NOMO-1 treated with dmso at 0.1 percent for 144 hours (cell line): Measurements from ENCODE around the gene SLC9A9.
"Not testable (repeated sequence)": the region's sequence is repeated elsewhere in the genome, so short reads cannot be mapped to it uniquely, and the experiment has no call there.

ENCODE experiments used
- DNase-seq: peaks from one replicate; lab custom pipeline; 2025; ENCODE audit not compliant: unreplicated experiment; lab: John Stamatoyannopoulos, UW

Gene SLC9A9

DNA sequence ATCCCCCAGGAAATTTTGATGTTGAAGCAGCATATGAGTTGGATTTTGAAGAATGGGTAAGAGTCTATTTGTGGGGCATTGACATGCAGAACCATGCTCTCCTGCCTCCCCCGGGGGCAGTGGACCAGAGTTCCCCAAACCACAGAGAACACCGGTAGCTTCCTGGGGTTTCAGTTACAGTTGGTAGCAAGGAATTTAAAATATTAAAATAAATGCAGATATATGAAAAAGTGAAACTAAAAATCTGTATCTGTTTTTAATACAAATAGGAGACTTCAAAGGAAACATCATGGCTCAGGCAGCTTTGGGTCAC, 37.4 kb downstream of the SLC9A9 start:
- DNase-seq, result no peak

DNA sequence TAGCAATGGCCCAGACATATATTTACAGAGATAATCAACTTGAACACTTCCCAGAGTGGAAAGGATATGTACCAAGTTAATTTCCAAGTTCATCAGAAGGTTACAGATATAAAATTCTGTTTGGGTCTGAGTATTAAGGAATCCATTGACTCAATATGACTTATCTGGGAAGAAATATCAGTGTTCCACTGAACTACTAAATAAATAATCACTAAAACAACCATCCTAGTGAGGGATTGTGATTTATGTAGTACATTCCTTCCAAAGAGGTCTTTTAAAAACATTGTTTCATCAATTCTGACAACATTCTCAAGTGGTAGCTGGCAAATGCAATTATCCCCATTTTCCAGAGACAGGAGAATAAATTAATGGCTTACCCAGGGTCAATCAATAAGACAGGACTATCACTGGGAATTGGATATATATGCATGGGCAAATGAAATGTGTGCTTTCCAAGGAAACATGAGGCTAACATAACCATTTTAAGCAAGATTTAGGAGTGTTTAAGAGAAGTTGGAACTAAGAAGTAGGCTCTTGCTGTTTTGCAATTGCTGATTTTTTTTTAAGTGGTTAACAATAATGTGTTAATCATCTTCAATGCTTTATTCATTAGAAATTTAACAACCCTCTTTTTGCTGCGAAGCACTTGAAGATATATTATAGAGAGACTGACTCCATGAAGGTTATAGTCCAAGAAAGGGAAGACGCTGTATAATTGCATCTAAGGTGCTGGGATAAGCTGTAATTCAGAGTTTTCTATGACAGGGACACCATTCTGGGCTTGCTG, 37.9 kb downstream of the SLC9A9 start:
- DNase-seq, result no peak

DNA sequence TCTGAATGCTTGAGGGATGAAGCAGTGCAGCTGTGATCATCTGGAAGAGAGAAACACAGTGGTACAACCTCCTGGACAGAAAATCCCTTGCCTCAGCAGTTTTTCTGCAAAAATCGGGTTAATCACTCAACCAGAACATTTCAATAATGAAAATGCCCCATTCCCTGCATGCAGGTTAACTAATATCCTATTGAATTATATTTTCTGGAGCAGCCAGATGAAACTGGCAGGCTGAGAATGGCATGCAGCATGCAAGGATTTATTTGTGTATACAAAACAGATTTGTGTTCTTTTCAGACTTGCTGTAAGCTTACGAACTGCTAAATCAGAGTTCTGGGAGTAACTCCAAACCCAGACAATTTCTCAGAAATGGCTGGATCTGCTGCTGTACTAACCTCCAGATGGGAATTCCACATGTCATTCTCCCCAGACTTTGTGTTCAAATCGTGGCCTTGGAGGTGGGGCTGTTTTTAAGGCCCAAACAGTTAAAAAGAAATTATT, 39.1 kb downstream of the SLC9A9 start:
- DNase-seq, result no peak

DNA sequence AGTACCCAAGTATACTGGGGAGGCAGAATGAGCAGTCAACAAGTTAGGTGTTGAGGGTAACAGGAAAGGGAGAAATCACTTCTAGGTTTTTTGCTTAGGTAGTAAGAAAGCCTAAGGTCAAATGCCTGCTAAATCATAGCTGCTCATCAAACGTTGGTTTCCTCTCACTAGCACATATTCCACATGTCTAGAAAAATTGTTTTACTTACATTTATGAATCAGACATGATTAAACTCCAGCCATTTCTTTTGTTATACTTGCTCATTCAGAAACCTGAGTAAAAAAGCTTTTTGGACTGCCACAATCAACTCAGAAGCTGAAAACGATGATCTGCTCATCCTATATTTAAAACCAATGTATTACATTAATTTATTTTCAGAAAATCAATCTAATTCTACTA, 40.2 kb downstream of the SLC9A9 start:
- no peak for DNase-seq

DNA sequence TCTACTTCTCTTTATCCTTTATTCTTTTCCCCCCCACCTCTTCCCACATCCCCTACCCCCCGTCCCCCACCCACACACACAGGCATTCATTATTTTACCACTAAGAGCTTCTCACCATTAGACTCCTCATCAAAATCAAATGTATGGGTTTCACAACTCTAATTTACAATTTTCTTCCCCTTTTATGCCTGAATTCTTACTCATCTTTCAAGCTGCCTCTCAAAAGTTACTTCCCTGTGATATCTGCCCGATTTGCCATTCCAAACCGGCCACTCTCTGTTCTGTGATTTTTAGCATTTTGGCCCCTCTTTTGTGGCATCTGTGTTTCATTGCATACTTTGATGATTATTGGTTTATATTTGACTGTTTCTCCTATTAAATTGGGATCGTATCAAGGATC, 42.2 kb downstream of the SLC9A9 start:
- peak; percentile 89 for DNase-seq

DNA sequence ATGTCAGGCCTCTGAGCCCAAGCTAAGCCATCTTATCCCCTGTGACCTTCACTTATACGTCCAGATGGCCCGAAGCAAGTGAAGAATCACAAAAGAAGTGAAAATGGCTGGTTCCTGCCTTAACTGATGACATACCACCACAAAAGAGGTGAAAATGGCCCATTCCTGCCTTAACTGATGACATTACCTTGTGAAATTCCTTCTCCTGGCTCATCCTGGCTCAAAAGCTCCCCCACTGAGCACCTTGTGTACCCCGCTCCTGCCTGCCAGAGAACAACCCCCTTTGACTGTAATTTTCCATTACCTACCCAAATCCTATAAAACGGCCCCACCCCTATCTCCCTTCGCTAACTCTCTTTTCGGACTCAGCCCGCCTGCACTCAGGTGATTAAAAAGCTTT, 42.8 kb downstream of the SLC9A9 start:
- DNase-seq, result not testable (repeated sequence)

DNA sequence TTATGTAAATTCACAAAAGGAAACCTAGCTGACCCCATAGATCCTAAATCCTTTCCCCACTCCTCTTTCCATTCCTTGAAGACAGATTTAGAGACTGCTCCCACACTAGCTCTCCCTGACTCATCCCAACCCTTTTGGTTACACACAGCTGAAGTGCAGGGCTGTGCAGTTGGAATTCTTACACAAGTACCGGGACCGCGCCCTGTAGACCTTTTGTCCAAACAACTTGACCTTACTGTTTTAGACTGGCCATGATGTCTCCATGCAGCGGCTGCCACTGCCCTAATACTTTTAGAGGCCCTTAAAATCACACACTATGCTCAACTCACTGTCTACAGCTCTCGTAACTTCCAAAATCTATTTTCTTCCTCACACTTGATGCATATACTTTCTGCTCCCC, 47.2 kb downstream of the SLC9A9 start:
- DNase-seq, result not testable (repeated sequence)

DNA sequence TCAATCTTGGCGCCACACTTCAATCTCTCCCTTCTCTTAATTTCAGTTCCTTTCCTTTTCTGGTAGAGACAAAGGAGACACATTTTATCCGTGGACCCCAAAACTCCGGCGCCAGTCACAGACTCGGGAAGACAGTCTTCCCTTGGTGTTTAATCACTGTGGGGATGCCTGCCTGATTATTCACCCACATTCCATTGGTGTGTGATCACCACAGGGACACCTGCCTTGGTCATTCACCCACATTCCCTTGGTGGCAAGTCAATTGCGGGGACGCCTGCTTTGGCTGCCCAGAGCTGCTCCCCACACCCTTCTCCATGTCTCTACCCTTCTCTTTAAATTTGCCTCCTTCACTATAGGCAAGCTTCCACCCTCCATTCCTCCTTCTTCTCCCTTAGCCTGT, 50.1 kb downstream of the SLC9A9 start:
- DNase-seq, result not testable (repeated sequence)

DNA sequence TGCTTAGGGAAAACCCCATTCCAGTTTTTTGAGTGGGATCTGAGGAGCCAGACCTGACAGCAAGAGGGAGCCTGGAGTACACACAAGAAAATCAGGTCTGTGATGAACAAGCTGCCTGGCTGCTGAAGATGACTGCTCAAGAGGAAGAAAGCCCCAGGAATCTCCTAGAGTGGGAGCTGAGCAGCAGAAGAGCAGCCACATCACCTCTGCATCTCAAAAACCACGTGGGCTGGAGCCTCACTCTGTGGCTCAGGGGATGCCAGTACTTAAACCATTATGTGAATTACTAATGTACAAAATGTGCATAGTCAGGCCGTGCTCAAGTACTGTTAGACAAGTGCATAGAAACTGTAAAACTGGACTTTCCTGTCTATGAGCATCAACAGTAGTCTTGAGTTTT, 52.4 kb downstream of the SLC9A9 start:
- no peak for DNase-seq

DNA sequence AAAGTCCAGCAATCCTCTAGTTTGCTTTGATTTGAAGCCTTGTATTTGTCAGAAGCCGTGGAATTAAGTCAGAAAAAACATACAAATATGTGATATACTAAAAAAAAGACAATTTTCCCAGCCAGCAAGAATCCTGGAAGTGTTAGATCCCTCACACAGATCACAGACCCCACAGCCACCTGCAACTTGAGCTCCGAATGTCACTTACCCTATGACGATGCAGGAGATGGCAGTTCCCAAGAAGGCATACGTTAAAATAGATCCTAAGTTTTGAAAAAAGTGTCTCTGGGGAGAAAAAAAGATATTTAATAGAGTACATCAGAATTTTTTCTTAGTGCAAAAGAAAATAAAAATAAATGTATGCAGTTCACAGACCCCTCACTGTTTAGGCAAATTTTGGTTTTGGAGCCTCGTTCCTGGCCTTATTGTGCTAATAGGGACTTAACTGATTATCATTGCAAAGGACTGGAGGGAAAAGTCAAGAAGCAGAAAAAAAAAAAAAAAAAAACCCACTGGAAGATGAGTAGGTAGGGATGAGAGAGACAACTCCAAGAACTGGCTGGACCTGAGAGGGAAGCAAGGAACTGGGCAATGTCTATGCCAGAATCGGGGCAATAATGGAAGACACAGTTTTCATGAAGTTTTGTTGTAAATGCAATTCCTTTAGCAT, 53.3 kb downstream of the SLC9A9 start:
- no peak for DNase-seq

DNA sequence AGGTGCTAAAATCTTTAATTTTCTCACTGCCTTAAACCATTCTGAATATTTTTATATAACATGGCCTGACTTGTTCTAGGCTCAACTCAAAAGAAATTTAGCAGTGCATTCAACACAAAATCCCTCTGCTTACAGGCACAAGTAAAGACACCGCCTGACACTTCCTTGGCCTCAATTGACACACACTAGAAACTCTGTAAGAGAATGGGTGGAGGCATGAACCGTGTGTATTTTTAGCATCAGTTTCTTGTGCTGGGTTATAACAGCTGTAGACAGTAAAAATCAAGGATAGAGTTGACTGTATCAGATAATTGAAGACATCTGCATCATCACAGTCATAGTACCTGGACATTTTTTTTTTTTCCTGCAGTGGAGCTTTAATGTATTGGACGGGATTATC, 54.3 kb downstream of the SLC9A9 start:
- DNase-seq, result no peak

DNA sequence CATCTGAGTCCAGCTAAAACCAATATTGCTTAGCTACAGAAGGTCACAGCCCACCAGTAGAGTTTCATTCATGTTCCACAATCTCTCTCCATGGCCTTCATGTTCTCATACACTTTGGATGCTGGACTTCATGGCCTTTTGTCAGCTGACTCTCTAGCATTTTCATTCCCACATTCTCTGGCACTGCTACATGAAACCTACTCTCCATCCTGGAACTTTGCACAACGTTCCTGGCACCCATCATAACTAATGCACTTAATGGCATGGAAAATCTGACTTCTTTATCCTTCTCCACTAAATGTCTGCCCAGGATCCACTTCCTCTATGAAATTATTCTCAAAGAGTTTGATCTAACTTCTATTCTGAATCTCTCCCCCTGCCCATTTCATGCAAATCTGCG, 56.9 kb downstream of the SLC9A9 start:
- no peak for DNase-seq

DNA sequence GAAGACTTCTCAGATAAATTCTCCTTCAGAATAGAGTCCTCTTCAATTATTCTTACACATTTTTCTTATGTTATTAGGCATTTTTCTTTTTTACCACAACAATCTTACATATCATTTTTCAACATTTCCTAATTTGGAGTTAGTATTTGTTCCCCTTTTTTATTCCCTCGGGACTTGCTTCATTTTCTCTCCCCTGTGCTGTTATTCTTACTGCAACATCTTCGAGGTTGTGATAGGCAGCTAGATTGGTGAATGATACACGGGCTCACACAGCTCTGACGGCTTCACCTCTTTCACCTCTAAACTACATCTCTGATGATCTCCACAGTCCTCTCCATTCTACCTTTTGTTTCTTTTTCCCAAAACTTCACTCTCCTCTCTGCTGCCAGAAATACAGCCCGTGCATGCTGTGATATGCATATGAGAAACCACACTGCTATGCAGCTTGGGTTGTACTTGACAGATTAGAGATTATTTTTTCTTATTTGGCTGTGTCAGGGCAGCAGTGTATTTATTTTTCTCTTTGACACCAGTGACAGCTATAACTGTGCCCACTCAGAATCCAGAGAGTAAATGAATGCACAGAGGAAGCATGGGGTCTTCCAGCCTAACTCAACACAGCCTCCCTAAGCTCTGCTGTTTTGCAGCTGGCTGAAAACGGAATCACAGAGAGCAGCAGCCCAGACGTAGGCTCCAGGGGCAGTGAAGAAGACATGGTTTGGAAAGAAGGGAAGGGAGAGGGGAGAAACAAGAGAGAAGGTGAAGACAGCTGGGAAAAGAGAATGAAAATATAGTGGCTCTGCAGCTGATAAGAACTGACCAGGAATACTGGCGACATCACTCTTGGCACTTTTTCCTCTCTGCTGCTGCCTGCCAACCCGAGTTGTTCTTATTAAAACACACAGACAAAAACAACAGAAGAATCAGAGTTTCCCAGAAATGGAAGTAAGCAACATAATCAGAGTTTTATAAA, 61.8 kb downstream of the SLC9A9 start:
- no peak for DNase-seq

DNA sequence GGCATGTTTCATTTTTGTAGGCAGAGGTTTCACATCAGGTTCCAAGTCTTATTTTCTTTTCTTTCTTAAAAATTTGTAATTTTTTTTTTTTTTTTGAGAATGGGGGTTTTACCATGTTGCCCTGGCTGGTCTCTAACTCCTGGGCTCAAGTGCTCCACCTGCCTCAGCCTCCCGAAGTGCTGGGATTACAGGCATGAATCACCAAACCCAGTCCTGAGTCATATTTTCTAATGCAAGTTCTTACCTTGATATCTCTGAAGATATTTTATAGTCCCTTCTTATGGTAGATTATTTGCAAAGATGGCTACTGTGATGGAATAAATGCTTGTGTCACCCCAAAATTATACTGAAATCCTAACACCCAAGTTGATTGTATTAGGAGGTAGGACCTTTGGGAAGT, 63.8 kb downstream of the SLC9A9 start:
- no peak for DNase-seq

DNA sequence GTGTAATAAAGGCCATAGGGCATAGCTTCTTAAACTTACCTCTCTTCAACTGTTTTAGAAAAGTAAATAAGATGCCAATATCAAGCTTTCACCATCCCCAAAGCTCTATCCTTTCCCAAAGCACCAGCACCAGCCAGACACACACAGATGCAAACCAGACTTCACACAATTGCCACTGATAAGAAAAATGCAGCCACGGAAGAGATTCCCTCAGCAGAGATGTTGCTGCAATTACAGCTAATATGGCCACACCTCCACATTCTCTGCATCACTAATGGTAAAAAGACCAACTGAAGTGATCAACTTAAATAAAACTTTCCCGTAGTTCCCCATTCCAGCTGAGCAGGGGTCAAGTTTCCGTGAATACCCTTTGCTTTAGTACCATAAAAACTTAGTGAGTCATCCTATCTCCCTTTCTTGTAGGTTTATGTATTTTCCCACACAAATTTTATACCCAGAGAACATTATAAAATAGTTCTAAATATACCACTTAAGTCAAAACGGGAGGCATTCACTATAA, 64.4 kb downstream of the SLC9A9 start:
- no peak for DNase-seq

DNA sequence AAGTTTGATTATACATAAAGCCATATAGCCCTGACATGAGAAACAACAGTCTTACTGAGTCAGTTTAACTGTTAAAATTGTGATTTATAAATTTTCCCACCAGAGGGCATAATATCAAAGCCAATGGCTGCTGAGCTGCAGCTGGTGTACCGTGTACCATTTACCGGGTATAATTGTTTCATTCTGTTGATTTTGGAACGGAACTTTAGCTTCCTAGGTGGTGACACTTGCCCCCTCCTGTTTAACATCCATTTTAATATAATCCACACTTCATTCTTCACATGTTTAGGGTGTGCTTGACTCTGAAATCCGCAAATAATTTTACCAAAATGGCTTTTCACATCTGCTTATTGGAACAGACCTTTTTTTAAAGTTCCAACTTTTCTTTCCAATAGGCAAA, 72.8 kb downstream of the SLC9A9 start:
- DNase-seq, result peak; percentile 10

DNA sequence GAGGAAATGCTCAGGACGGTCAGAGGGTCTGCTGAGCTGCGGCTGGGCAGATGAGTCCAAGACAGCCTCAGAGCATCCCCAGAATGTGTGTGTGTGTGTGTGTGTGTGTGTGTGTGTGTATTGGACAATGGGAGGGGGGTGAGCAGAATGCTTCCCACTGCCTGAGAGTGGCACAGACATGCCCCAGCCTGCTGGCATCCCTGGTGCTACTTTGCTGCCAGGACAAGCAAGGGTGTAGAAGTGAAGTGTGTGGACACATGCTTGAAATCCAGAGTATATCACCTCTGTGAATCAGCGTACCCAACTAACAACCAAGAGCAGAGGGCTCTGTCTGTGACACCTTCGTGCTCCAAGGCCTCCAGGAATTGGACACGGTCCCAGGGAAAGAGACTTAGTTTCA, 76.3 kb downstream of the SLC9A9 start:
- no peak for DNase-seq

DNA sequence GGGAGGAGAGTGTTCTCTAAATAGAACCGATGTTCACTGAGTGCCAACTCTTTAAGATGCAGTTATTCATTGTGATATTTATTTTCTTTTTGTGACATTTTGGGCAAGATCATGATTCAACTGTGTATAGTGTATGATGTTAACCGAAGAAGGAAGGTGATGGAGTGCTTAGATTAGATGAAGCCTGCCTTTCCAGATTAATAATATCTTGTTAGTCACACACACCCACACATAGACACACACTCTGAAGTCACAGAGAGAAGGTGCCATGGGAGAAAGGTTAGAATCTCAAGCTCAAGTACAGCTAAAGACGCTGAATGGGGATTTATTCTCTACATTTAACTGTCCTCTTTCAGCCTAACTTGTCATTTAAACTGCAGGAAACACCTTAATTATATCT, 77.0 kb downstream of the SLC9A9 start:
- DNase-seq, result no peak

DNA sequence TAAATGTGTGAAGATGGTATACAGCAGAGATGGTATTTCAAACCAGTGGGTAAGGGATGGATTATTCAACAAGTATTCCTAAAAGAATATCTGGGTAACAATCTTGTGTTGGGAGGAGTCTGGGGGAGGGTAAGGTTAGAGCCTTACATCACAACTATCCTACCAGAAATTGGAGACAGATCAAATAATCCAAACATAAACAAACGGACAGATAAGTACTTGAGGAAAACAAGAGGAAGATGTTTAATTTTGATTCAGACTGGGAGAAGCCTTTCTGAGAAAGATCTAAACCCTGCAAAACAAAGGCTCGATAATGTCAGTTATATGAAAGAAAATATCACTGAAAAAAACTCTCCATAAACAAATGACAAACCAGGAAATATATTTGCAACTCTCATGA, 77.9 kb downstream of the SLC9A9 start:
- DNase-seq, result no peak

DNA sequence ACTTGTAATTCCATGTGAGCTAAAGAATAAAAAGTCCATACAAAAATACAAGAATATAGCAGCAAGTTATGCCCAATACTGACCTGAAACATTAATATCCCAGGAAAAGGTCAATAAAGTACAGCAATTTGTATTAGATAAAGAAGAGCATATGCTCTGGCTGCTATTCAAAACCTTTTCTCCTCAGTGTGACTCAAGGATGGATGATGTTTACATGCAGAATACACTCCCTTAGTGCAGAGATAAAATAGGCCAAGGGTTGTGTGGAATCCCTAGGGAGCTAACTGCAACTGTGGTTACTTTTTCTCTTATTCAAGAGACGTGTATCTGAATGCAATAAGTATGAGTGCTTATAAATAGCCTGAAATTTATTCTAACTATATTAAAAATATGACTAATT, 78.7 kb downstream of the SLC9A9 start:
- no peak for DNase-seq

DNA sequence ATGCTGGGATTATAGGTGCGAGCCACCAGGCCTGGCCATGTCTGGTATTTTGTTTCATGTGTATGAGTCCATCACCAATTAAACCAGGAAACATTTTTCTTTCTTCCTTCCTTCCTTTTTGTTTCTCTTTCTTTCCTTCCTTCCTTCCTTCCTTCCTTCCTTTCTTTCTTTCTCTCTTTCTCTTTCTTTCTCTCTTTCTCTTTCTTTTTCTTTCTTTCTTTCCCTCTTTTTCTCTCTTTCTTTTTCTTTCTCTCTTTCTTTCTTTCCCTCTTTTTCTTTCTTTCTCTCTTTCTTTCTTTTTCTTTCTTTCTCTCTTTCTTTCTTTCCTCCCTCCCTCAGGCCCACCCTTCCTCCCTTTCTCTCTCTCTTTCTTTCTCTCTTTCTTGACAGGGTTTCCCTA, 83.4 kb downstream of the SLC9A9 start:
- DNase-seq, result no peak
